Esophagus squamous epithelium (tissue), 5 donors: Measurements from ENCODE around the gene TUBA1C. TPM values are rescaled to one million over a fixed set of nuclear protein-coding genes. Genes with fewer than 3 reads are reported as not detected.

Experiments used
- DNase-seq: peaks from one replicate; lab custom pipeline; 2025; lab: John Stamatoyannopoulos, UW
- H3K27ac ChIP-seq, 4 donors: fragments of 200-600 bp; sonication (generic); one replicate each; pipeline ENCODE4 v1.5.1; 2016 to 2019; ENCODE audit warnings: mild to moderate bottlenecking in 1 of 4
- H3K27me3 ChIP-seq, 4 donors: fragments of 200-600 bp; sonication (generic); 1 replicate in 3 of 4; 2 replicates in 1 of 4; pipeline versions ENCODE4 v1.5.1 to v1.6.0; 2017 to 2021; ENCODE audit warnings: antibody characterized with exemption in 1 of 4
- H3K36me3 ChIP-seq, 3 donors: fragments of 200-600 bp; sonication (generic); one replicate each; pipeline ENCODE4 v1.5.1; 2016 to 2019
- H3K4me1 ChIP-seq, 3 donors: fragments of 200-600 bp; sonication (generic); one replicate each; pipeline ENCODE4 v1.5.1; 2017 to 2019
- H3K4me3 ChIP-seq, 4 donors: fragments of 200-600 bp; sonication (generic); 1 replicate in 3 of 4; 2 replicates in 1 of 4; pipeline ENCODE4 v1.5.1; 2016 to 2019; ENCODE audit warnings: mild to moderate bottlenecking in 2 of 4, moderate library complexity in 1 of 4
- H3K9me3 ChIP-seq, 3 donors: fragments of 200-600 bp; sonication (generic); one replicate each; pipeline ENCODE4 v1.5.1; 2016 to 2019
- CTCF ChIP-seq, 6 experiments: fragments of 450-650 bp in 4 of 6; fragments of 200-600 bp in 2 of 6; sonication (generic) in 2 of 6; IDR thresholded peaks; one replicate each; pipeline ENCODE4 v1.5.1; 2016 to 2019; ENCODE audit warnings: antibody characterized with exemption in 6 of 6, mild to moderate bottlenecking in 4 of 6, moderate library complexity in 4 of 6
- POLR2A ChIP-seq, 4 donors: fragments of 450-650 bp; IDR thresholded peaks; one replicate each; pipeline ENCODE4 v1.6.1; 2017; ENCODE audit warnings: antibody characterized with exemption in 4 of 4, mild to moderate bottlenecking in 4 of 4, moderate library complexity in 3 of 4
- WGBS, 2 donors: methylation state at CpG; one replicate each; pipeline ENCODE4 v1.1.5; 2018; 5-methylcytosine and 5-hydroxymethylcytosine counted together
- intact Hi-C: fragments of 100-400 bp; cut with DNase I; formaldehyde crosslinking; loops from one replicate; pipeline ENCODE4 v1.15.0; 2022
- total RNA-seq, 4 donors: library from RNA; depleted of rRNA; stranded (reverse); fragments of >200 nt; gene quantifications; one replicate each; pipeline ENCODE4 v1.1.0, GENCODE V29; 2016
- donor health status: DM: yes; HTN: yes; CAD: no.

Gene TUBA1C
- total RNA-seq = 1,000 to 10,000 TPM in 1 of 4 donors, 100 to 1,000 TPM in 3; 587 to 1,132 (median 718) TPM

- peak; percentile 72 for DNase-seq
- peaks cover 0 to 18% (median 7%) of the 10 kb centered on the region in 3 donors for H3K36me3 ChIP-seq
- H3K4me3 ChIP-seq = peak within 1 kb of the TSS; percentile 72 to 99 (median 77)
- 0% methylated on average over 10 to 18 of the region's 61 CpGs for WGBS, 2 donors
- no peaks in the 10 kb centered on the region for H3K27me3 ChIP-seq
- peak in 1 of 6 experiments; percentile 6 for TF ChIP-seq CTCF (IDR thresholded peaks at IDR 0.05)
- peak; percentile 1 to 97 (median 64) for TF ChIP-seq POLR2A (IDR thresholded peaks at IDR 0.05)
- H3K4me1 ChIP-seq = peaks cover 22 to 76% (median 55%) of the 10 kb centered on the region in 3 donors
- intact Hi-C loops = no loop called here
- H3K27ac ChIP-seq = peak within 1 kb of the TSS; percentile 96 to 99 (median 98)
- H3K9me3 ChIP-seq = no peaks in the 10 kb centered on the region
These were observed at the start of gene TUBA1C for GRCh38 chr12:49264873-49265792. Gene TUBA1C (plus strand): TSS chr12:49265082. CDS start chr12:49265182, 100 bp downstream.

GRCh38 chr12:49219417-49220026 is 45.4 kb upstream of the TUBA1C start:
- Histone ChIP-seq H3K27me3 (no peaks in the 10 kb centered on the region), H3K36me3 (no peaks in the 10 kb centered on the region), H3K4me3 (no peak overlapping the region), H3K27ac (no peak overlapping the region), H3K9me3 (no peaks in the 10 kb centered on the region), H3K4me1 (peaks cover 3 to 19% (median 10%) of the 10 kb centered on the region in 3 donors)
- intact Hi-C loops = no loop called here
- TF ChIP-seq POLR2A (IDR thresholded peaks at IDR 0.05) (no peak), CTCF (IDR thresholded peaks at IDR 0.05) (no peak)
- DNase-seq = no peak
- 84 to 89% methylated on average over 11 of the region's 11 CpGs for WGBS, 2 donors

- intact Hi-C loops = no loop called here
- H3K36me3 ChIP-seq = no peaks in the 10 kb centered on the region
- H3K27me3 ChIP-seq = no peaks in the 10 kb centered on the region
- no peak for DNase-seq
- no peak overlapping the region for H3K27ac ChIP-seq
- TF ChIP-seq POLR2A (IDR thresholded peaks at IDR 0.05) (no peak), CTCF (IDR thresholded peaks at IDR 0.05) (no peak)
- peaks cover 0 to 13% (median 3%) of the 10 kb centered on the region in 3 donors for H3K4me1 ChIP-seq
- H3K9me3 ChIP-seq = no peaks in the 10 kb centered on the region
- WGBS, 2 donors = 75 to 80% methylated on average over 4 of the region's 4 CpGs
- H3K4me3 ChIP-seq = no peak overlapping the region
These were observed 43.9 kb upstream of the TUBA1C start for GRCh38 chr12:49220972-49221371.

GRCh38 chr12:49223122-49223521 is 41.8 kb upstream of the TUBA1C start:
- H3K27ac ChIP-seq = peak overlapping the region; percentile 51 to 86 (median 70)
- no peaks in the 10 kb centered on the region for H3K36me3 ChIP-seq
- DNase-seq = no peak
- intact Hi-C loops = no loop called here
- H3K9me3 ChIP-seq = no peaks in the 10 kb centered on the region
- no peaks in the 10 kb centered on the region for H3K27me3 ChIP-seq
- WGBS, 2 donors = 57 to 100% methylated on average over 1 of the region's 1 CpG
- peaks cover 0 to 13% (median 3%) of the 10 kb centered on the region in 3 donors for H3K4me1 ChIP-seq
- H3K4me3 ChIP-seq = no peak overlapping the region
- TF ChIP-seq CTCF (IDR thresholded peaks at IDR 0.05) (no peak), POLR2A (IDR thresholded peaks at IDR 0.05) (no peak)
